GF-D8 (cell line): Measurements from ENCODE around the gene CYP2D6.
"Not testable (repeated sequence)": the region's sequence is repeated elsewhere in the genome, so short reads cannot be mapped to it uniquely, and the experiment has no call there.

Source experiments
- DNase-seq: peaks from one replicate; lab custom pipeline; 2025; lab: John Stamatoyannopoulos, UW

The CYP2D6 gene

DNA sequence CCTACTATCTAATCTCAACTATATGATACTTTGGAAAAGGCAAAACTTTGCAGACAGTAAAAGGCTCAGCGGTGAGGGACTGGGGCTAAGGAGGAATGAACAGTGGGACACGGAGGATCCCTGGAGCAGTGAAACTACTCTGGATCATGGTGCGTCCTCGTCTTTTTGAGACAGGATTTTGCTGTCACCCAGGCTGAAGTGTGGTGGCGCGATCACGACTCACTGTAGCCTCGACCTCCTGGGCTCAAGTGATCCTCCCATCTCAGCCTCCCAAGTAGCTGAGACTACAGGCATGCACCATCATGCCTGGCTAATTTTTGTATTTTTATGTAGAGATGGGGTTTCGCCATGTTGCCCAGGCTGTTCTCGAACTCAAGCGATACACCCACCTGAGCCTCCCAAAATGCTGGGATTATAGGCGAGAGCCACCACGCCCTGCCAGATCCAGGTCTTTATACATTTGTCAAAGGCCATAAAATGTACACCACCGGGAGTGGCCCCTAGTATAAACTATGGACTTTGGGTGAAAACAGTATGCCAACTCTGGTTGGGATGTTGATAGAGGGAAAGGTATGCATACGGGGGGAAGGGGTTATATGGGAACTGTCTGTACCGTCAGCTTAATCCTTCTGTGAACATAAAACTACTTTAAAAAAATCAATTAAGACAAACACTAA, 28.0 kb upstream of the CYP2D6 start:
- DNase-seq = no peak

GRCh38 chr22:42156598-42156997, 26.0 kb upstream of the CYP2D6 start:
- DNase-seq = no peak

DNA sequence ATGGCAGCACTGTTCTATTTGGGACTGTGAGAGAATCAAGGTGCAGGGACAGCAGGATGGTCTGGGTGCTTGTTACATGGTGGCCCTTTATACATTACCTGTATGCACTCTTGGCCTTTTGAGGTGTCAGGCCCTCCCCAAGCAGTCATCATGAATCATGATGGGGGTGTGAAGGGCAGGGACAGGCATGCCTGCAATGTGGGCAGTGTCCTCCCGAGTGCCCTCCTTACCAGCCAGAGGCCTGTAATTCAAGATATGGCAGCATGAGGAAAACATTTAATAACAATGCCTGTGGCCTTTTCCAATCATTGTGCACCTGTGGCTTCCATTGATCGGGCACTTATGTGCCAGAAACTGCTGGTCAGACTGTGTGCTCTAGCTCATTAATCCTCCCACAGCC, 25.5 kb upstream of the CYP2D6 start:
- DNase-seq = no peak

GRCh38 chr22:42155053-42155543, 24.5 kb upstream of the CYP2D6 start:
- no peak for DNase-seq

GRCh38 chr22:42154293-42155052, 23.9 kb upstream of the CYP2D6 start:
- no peak for DNase-seq

GRCh38 chr22:42152661-42153270, 22.2 kb upstream of the CYP2D6 start:
- DNase-seq = no peak

DNA sequence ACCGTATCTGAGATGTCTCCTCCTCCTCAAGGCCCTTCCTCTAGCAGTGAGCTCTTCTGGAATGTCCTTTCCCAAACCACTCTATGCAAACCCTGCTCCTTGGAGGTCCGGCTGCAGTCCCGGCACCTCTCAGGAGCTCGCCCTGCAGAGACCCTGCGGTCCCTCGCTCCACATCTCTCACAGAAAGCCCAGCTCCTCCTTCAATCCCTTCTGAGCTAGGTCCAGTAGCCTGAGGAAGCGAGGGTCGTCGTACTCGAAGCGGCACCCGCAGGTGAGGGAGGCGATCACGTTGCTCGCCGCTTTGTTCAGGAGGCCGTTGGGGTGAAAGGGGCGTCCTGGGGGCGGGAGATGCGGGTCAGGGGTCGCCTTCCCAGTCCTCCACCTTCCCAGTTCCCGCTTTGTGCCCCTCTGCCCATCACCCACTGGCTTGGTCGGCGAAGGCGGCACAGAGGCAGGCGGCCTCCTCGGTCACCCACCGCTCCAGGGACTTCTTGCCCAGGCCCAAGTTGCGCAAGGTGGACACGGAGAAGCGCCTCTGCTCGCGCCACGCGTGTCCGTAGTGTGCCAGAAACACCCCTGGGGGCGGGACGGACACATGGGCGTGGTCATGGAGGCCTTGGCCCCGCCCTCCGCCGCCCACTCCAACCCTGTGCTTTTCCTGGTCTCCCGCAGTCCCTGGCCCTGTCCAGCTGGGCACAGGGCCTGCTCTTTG, 21.5 kb upstream of the CYP2D6 start:
- DNase-seq = no peak

DNA sequence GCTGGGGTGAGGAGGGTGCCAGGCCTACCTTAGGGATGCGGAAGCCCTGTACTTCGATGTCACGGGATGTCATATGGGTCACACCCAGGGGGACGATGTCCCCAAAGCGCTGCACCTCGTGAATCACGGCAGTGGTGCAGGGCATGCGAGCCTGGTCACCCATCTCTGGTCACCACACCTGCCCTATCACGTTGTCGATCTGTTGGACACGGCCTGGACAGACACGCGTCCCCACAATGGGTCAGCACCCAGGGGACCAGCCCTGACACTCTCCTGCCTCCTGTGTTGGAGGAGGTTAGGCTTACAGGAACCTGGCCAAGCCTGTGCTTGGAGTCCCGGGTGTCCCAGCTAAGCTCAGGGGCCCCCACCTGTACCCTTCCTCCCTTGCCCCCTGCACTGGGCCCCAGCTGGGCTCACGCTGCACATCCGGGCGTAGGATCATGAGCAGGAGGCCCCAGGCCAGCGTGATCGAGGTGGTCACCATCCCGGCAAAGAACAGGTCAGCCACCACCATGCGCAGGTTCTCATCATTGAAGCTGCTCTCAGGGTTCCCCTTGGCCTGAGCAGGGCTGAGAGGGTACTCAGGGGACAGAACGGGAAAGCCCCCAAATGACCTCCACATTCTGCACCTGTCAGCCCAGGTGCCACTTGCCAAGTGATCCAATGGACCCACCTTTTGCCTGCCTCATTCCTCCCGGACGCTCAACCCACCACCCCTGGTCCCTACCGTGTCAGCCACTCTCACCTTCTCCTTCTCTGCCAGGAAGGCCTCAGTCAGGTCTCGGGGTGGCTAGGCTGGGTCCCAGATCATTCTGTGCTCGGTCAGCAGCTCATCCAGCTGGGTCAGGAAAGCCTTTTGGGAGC, 20.3 kb upstream of the CYP2D6 start:
- DNase-seq = no peak

DNA sequence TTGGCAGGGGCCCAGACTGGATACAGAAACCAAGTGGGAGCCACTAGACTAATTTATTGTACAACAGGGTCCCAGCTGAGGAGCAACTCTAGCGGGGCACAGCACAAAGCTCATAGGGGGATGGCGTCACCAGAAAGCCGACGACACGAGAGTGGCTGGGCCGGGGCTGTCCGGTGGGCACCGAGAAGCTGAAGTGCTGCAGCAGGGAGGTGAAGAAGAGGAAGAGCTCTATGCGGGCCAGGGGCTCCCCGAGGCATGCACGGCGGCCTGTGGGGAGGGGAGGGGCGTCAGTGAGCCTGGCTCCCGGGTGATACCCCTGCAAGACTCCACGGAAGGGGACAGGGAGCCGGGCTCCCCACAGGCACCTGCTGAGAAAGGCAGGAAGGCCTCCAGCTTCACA, 19.2 kb upstream of the CYP2D6 start:
- not testable (repeated sequence) for DNase-seq

DNA sequence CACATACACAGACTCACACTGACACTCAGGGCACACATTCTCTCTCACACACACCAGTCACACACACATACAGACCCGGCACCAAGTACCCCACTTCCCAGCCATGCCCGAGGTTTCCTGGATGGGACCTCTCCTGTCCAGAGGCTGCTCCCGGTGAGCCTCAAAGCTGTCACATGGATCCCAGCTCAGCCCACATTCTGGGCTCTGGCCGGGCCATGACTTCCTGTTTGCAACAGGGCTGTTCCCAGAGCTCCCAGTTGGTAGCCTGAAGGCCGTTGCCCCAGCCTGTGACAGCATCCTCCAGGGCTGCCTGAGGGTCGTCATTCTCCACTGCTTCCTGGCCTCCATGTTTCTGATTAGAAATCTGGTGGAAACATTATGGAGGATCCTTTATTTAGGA, 14.6 kb upstream of the CYP2D6 start:
- DNase-seq = no peak

DNA sequence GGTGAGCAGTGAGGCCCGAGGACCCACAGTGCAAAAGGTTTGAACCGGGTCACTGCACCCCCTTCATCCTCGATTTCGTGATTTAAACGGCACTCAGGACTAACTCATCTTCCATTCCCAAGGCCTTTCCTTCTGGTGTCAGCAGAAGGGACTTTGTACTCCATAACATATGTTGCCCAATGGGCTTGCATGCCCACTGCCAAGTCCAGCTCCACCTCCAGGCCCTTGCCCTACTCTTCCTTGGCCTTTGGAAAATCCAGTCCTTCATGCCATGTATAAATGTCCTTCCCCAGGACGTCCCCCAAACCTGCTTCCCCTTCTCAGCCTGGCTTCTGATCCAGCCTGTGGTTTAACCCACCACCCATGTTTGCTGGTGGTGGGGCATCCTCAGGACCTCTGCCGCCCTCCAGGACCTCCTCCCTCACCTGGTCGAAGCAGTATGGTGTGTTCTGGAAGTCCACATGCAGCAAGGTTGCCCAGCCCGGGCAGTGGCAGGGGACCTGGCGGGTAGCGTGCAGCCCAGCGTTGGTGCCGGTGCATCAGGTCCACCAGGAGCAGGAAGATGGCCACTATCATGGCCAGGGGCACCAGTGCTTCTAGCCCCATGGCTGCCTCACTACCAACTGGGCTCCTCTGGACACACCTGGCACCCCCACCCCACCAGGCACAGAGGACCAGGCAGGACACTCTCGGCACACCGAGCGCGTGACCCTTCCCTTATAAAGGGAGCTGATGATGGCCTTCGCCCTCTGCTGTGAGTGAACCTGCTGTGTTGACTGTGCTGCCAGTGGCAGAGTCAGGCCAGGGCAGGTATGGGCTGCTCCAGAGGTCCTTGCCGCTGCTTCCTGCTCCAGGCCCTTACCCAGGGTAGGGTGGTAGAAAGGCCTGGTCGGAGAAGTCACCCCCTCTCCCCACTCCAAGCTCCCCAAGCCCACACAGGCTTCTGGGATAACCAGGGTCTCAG, 13.5 kb upstream of the CYP2D6 start:
- DNase-seq = not testable (repeated sequence)

GRCh38 chr22:42142771-42143461, 12.3 kb upstream of the CYP2D6 start:
- DNase-seq = no peak

GRCh38 chr22:42141307-42142057, 10.9 kb upstream of the CYP2D6 start:
- DNase-seq = not testable (repeated sequence)

DNA sequence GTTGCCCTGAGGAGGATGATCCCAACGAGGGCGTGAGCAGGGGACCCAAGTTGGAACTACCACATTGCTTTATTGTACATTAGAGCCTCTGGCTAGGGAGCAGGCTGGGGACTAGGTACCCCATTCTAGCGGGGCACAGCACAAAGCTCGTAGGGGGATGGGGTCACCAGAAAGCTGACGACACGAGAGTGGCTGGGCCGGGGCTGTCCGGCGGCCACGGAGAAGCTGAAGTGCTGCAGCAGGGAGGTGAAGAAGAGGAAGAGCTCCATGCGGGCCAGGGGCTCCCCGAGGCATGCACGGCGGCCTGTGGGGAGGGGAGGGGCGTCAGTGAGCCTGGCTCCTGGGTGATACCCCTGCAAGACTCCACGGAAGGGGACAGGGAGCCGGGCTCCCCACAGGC, 9.5 kb upstream of the CYP2D6 start:
- not testable (repeated sequence) for DNase-seq

- DNase-seq = not testable (repeated sequence)
Measured at GRCh38 chr22:42139508-42139907, 8.9 kb upstream of the CYP2D6 start.

DNA sequence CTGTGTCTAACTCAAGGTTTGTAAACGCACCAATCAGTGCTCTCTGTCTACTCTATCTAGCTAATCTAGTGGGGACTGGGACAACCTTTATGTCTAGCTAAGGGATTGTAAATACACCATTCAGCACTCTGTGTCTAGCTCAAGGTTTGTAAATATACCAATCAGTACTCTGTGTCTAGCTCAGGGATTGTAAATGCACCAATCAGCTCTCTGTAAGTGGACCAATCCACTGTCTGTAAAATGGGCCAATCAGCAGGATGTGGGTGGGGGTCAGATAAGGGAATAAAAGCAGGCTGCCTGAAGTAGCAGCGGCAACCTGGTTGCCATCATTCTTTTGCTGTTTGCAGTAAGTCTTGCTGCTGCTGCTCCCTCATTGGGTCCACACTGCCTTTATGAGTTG, 8.4 kb upstream of the CYP2D6 start:
- no peak for DNase-seq

GRCh38 chr22:42138122-42138770, 7.6 kb upstream of the CYP2D6 start:
- no peak for DNase-seq

GRCh38 chr22:42135688-42136087, 5.1 kb upstream of the CYP2D6 start:
- not testable (repeated sequence) for DNase-seq
